GM18498 (cell line): Measurements from ENCODE around the gene BCAR3.

Experiments
- ATAC-seq: cut with Tn5 transposase; IDR thresholded peaks from one replicate; pipeline ENCODE4 v1.9.1; 2021; ENCODE audit warnings: mild to moderate bottlenecking, moderate library complexity; ENCODE audit not compliant: unreplicated experiment

BCAR3 gene

DNA sequence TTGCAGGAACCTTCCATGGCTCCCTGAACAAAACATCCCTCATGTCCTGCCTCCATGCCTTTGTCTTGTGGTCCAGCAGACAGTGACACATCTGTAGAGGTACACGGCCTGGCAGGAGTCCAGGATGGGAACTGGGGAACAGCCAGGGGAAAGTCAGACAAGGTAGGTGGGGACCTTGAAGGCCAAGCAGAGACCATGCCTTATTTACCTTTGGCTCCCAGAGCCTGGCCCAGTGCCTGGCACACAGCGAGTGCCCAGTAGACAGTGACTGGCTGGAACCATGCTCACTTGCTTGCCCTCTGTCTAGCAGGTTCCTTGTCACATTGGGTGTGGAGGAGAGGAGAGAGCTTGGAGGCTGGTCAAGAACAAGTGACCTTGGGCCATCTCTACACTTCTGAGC lies 81.0 kb downstream of the BCAR3 start:
- no peak for ATAC-seq

- ATAC-seq, result no peak
Measured at GRCh38 chr1:93599479-93599878, 82.2 kb downstream of the BCAR3 start.

DNA sequence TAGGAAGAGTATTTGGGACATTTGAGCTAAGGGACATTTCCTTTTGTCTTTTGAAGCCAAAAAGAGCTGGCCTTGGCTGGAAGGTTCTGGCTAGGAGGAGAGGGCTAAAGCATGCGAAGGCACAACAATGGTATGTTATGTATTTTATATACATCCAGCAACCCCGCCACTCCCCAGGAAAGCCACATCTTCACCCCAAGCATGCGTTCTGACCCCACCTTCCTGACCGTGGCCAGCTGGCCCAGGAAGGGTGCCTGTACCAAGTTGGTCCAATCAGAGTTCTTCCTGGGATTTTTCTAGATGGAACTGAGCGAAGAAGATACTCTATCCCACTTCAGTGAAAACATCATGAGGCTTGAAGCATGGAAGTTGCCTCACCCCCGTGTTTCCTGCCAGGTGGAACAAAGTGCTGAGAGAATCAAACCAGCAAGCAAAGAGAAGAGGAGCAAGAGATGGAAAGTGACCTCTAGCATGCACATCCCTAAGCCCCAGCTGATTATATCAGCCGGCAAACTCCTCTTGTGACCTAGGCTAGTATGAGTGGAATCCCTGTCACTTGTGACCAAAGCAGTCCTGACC lies 82.7 kb downstream of the BCAR3 start:
- no peak for ATAC-seq

DNA sequence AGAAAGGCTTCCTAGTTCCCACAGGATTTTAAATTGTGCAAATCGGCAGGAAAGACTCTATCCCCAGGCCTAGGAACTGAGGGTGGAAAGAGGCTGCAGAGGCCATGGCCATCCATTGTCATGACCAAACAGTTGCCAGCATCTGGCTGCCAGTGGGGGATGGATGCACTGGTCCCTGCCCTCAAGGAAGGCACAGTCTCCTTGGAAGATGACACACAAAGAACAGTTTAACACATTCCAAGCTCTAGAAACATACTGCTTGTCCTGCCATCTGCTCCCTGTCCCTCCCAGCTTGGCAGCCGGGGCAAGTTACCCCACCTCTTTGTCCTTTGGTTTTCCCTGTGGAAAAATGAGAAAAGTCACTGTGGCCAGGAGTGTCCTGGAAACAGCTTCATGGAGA lies 83.2 kb downstream of the BCAR3 start:
- no peak for ATAC-seq

DNA sequence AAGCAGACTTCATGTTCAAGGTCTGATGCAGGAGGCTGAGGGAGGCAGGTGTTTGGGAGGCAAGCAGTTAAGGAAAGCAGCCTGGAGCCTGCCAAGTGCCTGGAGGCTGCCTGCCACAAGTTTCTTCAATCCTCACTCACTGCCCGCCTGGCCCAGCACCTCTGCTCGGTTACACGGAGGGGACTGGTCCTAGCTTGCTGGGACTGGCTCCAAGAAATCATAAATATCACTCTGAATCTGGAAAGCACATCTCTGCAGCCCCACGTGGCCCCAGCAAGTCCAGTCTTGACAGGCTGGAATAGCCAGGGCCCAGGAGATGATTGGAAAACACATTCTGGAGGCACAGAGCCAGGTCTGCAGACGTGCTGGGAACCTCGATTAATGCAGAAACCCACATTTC lies 83.9 kb downstream of the BCAR3 start:
- no peak for ATAC-seq

DNA sequence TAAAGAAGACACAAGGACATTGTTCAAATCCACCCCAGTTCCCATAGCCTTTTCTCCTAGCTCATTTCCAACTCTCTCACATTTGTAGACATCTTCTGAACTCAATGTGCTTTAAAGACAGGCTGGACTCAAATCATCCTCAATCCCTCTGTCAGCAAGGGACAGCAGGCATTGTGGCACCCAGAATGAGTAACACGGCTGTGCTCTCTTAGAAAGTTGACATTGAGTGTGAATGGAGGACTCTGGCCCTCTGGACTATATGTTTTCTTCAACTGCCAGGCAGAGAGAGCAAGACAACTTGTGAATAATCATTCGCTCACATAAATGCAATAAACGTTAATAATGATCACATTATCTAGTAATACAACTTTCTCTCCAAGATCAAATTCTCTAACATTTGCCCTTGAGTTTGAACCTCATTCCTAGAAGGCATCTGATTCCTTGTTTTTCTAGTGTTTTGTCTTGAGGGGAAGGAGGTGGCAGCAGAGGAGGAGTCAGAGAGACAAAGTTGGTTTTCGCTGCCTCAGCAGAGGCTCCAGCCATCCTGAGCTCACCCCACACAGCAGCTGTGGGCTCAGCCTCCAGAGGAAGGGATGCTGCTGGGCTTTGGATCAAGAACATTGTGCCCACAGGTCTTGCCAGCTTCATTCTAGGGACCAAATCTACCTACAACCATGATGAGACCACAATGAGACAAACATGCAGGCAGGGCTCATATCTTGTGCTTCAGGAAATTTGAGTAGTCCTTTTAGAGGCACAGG lies 85.1 kb downstream of the BCAR3 start:
- no peak for ATAC-seq

- no peak for ATAC-seq
Measured at GRCh38 chr1:93595743-93596142, 85.9 kb downstream of the BCAR3 start.

DNA sequence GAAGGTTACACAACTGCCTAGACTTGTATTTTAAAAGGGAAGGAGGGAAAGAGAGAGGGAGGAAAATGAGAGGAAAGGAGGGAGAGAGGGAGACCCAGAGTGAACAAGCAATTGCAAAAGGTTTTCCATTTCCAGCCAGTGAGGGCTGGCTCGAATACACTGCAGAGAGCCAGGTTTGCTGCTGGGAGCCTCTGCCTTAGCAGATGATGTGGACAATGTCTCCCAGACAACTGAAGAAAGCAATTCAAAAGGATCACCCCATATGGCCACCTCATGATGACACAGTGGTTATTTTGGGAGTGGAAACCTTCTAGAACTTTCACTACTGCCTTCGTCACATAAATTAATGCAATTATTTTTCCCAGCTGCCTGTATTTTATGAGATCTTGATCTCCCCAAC lies 86.4 kb downstream of the BCAR3 start:
- no peak for ATAC-seq

DNA sequence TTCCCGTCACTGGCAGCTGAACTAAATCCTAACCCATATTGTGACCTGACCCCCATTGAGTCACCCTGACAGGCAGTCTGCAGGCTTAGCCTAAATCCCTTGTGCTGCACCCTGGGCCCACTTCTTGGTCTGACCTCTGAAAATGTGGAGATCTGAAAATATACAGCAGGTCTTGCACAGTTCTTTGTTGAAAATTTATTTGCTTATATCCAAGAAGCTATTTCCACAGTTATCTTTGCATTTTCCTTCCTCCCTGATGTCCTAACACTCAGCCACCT lies 87.1 kb downstream of the BCAR3 start:
- no peak for ATAC-seq

- ATAC-seq, result no peak
Measured at GRCh38 chr1:93593854-93594602, 87.6 kb downstream of the BCAR3 start.

DNA sequence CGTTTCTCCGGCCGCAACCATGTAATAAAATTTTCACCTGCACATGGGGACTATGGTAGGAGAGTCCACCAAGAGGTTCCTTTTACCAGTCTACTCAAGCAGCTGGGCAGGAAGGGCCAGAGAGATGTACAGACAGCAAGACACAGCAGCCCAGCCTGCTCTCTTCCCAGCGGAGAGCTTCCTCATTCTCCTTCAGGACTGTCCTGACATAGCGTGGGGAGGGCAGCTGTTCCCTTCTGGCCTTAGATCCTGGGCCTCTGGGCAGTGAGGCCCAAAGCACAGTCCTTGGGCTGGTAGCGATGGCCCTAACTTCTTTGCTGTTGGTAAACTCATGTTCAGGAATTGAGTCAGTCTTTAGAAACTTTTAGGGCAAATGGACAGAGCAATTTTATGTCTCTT lies 89.1 kb downstream of the BCAR3 start:
- ATAC-seq, result no peak

DNA sequence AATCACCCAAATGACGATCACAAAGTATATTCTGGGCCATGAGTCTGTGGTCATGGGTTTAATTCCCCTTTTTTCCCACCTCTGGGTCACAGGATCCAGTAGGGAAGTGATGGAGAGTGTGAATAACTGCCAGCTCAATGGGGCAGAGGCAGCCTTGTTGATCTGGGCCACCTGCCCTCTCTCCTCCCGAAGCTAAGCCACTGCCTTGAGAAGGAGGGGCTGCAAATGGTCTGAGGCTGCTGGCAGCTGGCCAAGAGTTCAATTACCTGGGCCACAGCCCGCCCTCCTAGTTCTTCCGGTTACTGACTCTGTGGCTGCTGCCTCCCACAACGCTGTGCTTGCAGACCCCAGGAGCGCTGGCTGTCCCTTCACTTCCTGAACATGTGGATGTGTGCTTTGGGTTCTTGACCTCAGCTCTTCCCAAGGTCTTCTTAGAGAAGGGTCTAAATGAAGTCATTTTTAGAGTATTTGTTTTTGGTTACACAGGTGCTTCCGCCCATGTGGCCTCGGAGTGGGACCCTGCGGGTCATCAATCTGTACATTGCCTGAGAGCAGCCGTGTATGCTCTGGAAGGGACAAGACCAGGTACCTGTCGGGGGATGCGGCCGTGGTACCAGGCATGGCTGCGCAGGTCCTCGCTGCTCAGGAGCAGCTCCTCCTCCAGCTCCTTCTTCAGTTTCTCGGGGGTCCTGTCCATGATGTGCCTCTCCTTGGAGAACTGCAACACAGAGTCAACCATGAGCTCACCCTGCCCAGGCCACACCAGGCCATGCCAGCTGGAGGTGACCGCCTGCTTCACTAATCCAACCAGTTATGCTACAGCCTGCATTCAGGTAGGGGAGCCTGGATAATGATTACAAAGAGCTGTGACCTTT lies 89.7 kb downstream of the BCAR3 start:
- peak; percentile 79 for ATAC-seq

GRCh38 chr1:93591291-93591675 lies 90.4 kb downstream of the BCAR3 start:
- ATAC-seq, result peak; percentile 25

DNA sequence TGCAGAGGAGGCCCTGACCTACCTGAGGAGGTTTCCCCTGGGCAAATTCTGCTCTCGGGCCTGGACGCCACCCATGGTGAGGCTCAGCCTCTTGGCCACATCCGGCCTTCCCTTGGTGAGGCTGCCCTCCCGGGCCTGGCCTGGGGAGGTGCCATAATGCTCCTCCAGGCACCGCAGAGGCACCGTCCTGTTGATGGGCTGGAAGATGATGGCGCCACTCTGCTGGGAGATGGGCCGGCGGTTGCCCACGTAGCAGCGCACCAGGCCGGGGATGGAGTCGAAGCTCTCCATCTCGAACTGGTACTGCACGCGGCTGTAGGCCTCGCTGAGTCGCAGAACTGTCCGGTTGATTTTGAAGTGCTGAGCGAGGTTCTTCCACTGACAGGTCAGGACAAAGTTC lies 92.7 kb downstream of the BCAR3 start:
- ATAC-seq, result no peak

DNA sequence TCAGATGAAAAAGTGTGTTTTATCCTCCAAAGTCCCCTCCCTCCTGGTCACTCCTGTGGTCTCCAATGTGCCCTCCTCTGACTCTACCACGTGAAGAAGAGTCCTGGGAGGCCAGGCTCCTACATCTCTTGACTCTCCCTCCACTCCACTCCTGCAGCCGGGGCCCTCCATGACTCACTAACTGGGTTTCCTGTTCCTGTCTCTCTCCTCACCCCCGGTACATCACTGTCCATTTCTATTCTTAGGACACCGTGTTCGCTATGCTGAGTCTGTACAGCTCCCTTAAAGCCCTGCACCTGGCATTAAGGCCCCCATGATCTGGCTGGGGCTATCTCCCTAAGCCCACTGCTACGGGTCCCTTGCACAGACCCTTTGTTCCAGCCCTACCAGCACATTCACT lies 93.4 kb downstream of the BCAR3 start:
- ATAC-seq, result no peak

- no peak for ATAC-seq
Measured at GRCh38 chr1:93587354-93587753, 94.3 kb downstream of the BCAR3 start.

DNA sequence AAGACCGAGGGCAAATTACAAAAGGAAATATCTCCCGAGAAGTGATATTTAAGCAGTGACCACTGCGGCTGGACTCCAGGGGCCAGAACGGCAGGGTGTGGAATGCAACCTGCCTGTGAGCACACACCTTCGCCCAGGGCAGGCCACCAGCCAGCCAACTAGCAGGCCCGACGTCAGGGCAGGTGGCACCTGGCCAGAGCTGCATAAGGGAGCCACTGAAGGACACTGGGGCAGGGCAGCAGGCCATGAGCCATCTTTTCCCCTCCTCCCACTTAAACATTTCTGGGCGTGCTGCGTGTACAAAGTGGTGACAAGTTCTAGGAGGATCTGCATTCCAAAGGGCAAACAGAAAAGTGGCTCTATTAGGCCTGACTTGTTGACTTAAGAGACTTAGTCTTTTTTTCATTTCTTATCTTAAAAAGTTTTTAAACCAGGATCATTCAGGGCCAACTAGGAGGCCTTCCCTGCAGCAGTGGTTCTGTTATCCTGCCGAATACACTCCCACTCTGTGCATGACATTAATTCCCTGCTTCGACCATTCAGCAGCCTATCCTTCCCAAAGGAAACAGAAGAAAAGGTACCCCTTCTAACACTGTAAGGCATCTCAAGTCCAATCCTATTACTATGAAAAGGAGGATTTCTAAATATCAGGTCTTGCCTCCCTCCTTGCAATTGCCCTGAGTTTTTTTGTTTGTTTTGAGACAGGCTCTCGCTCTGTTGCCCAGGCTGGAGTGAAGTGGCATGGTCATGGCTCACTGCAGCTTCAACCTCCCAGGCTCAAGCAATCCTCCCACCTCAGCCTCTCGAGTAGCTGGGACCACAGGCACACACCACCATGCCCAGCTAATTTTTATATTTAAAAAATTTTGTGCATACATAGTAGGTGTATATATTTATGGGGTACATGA lies 96.3 kb downstream of the BCAR3 start:
- ATAC-seq, result no peak

GRCh38 chr1:93584261-93585003 lies 97.2 kb downstream of the BCAR3 start:
- ATAC-seq, result no peak

GRCh38 chr1:93581917-93582850 lies 99.5 kb downstream of the BCAR3 start:
- no peak for ATAC-seq
